GM18907 (cell line): ENCODE data around the gene ZNF428.

ENCODE experiments used
- ATAC-seq: cut with Tn5 transposase; IDR thresholded peaks from one replicate; pipeline ENCODE4 v1.9.1; 2021; ENCODE audit warnings: mild to moderate bottlenecking, moderate library complexity; ENCODE audit not compliant: unreplicated experiment

ZNF428 gene

DNA sequence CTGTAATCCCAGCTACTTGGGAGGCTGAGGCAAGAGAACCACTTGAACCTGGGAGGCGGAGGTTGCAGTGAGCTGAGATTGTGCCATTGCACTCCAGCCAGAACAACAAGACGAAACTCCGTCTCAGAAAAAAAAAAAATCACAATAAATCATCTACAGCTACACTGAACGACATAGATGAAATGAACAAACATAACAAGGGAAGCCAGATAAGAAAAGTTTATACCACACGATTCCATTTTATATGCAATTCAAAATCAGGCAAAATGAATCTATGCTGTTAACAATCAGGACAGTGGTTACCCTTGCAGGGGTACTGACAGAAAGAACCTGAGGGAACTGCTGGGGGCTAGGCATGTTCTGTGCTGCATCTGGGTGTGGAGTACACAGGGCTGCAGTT, 49.8 kb downstream of the ZNF428 start:
- no peak for ATAC-seq

DNA sequence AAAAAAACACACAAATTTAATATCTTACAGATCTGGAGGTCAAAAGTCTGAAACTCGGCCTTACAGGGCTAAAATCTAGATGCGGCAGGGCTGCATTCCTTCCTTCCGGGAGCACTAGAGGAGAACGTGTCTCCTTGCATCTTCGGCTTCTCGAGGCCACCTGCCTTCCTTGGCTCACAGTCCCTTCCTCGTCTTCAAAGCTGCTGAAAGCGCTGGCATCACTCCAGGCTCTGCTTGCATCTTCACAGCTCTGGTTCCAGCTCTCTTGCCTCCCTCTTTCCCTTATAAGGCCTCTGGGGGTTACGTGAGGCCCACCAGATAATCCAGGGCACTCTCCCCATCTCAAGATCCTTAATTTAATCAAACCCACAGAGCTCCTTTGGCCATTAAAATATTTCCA, 54.6 kb downstream of the ZNF428 start:
- no peak for ATAC-seq

DNA sequence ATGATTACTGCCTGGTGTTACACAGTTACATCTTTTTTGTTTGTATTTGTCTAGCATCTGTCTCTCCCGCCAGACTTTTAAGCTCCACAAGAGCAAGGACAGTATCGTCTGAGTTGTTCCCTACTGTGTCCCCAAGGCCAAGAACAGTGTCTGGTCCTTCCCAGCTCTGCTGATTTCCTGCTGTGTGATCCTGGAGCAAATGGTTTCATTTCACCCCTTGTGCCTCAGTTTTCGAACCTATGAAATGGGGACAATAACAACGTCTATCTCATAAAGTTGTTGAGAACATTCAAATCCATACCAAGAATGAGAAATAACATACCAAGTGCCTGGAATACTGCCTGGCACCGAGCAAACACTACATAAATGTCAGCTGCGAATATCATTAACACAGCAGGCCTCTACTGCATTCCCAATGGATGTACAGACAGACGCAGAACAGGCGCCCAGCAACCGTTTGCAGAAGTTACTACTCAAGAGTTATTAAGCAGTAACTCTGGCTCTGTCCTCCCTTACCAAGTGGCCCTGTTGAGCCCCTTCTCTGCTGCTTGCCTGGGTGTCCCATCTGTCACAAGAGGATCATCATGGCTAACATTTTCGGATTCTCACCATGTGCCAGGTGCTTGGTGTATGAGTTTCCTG, 55.5 kb downstream of the ZNF428 start:
- ATAC-seq: no peak

DNA sequence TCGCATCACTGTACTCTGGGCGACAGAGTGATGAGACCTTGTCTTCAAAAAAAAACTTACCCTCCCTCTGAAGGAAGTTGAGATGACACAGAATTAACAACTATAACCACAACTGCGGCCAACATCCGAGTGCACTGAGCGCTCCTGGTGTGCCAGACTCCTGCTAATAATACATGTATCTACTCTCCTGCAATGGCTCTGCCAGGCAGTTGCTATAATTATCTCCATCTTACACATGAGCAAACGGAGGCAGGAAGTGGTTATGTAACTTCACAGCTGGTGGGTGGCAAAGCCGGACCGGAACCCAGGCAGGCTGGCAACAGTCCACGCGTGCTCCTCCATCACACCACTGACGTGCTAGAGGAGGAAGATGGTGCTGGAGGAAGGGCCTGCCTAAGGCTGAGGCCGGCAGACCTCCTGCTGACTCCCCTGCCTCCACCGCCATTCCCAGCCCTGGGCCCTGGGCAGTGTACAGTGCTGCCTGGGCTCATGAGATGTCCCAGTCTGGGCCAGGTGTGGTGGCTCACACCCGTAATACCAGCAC, 56.7 kb downstream of the ZNF428 start:
- ATAC-seq: peak; percentile 80

DNA sequence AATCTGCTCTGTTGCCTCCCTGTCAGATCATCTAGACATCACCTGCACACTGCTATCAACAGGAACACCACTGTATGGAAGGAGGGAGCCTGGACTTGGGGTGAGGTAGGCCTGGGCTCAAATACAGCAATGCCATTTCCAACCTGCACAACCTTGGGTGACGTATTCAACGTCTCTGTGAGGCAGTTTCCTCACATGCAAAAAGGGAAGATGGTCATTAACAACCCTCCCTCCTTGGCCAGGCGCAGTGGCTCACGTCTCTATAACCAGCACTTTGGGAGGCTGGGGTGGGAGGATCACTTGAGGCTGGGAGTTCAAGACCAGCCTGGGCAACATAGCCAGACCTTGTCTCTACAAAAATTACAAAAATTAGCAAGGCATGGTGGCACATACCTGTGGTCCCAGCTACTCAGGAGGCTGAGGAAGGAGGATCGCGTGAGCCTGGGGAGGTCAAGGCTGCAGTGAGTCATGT, 57.2 kb downstream of the ZNF428 start:
- ATAC-seq: no peak

DNA sequence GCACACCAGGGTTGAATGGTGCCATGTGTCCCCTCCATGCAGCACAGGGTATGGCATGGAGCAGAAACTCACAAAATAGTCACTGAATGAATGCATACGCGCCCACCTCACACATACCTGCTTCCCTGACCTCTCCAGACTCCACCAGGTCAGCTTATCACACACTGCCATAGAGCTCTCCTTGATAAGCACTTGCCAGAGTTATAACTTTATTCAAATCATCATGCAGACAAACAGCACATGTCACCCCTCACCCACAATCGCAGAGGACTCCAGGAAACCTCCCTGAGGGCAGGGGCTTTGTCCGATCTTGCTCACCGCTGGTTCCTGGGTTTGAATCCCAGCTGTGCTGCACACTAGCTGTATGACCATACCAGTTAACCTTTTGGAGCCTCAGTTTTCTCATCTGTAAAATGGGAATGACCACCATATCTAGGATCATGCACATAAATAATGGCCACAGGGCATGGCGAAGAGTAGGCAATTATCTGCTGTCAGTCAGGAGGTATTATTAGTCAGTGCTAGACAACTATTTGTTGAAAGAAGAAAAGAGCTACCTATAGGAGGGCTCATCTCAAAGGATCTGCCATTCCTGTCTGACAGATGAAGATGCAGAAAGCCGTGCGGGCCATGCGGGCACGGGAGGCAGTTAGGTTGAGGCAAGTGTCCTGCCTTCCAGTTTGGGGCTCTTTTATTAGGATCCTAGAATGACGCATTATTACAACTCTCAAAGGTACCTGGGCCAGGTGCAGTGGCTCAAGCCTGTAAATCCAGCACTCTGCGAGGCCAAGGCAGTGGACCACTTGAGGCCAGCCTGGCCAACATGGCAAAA, 58.1 kb downstream of the ZNF428 start:
- no peak for ATAC-seq

DNA sequence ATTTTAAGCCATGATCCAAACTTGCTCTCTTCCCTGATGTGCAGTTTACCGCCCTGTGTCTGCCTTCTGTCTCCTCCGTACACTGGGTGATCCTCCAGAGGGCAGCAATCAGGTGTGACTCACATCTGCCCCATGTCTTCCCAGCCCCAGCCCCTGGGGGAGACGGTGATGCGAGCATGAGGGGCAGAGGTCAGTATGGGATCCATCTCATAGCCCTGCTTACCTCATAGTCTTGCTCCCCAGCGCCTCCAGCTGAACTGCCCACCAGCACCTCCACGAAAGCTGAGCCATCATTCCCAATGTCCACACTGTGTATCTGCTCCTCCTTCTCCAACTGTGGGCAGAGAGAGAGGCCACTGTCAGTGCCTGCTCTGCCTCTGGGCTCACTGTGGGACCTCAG, 58.7 kb downstream of the ZNF428 start:
- ATAC-seq: no peak
